ENCODE results near the gene EFEMP2. TPM values are rescaled to one million over a fixed set of nuclear protein-coding genes. Genes with fewer than 3 reads are reported as not detected.

The EFEMP2 gene
- total RNA-seq, 1 donor from 2014 or later = 97.3 TPM

DNA sequence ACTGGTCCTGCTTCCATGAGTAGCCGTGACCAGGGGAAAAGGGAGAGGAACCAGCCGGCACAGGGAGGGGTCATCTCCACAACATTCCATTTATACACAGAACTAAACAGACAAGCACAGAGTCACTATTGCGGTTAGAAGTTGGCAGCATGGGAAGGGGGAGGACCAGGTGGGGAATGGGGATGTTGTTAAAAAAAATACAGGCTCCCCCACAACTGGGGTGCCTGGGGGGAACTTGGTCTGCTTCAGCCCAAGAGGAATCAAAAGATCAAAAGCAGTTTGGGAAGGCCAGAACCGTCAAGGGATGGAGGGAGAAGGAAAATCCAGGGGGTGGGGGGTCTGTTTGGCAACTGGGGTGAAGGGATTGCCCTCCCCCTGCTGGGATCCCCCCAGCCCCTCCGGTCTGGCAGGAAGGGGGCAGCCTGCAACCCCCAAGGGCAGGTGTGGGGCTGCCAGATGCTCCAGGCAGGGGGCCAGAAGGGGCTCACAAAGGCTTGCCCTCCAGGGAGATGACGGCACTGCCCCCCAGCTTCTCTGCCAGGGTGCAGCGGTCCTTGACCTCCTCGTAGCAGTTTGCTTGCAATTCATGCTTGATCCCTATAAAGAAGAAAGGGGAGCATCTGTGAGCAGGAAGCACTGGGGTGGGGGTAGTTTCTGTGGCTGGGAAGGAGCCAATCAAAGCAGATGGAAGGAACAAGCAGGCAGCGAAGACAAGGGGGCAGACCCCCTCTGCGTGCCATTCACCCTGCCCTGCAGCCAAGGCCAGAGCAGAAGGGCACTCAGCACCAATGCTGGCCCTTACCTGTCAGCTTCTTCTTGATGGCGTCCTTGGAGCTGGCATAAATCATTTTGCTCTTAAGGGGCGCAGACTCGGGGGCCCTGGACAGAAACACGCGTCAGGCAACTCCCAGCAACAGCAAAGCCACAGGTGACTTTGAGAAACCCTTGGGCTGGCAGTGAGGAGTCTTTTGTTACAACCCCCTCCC lies 17.5 kb downstream of the EFEMP2 start:
- H3K27ac Mint-ChIP-seq (ENCODE audit: unreplicated experiment) = peak overlapping the region; percentile 96
- peaks cover 72% of the 10 kb centered on the region for H4K20me1 ChIP-seq (ENCODE audit: insufficient read depth, low read length)
- peak overlapping the region; percentile 98 for H3K4me3 ChIP-seq (ENCODE audit: insufficient read depth, low read depth, low read length)
- TF ChIP-seq, protein P1, sequence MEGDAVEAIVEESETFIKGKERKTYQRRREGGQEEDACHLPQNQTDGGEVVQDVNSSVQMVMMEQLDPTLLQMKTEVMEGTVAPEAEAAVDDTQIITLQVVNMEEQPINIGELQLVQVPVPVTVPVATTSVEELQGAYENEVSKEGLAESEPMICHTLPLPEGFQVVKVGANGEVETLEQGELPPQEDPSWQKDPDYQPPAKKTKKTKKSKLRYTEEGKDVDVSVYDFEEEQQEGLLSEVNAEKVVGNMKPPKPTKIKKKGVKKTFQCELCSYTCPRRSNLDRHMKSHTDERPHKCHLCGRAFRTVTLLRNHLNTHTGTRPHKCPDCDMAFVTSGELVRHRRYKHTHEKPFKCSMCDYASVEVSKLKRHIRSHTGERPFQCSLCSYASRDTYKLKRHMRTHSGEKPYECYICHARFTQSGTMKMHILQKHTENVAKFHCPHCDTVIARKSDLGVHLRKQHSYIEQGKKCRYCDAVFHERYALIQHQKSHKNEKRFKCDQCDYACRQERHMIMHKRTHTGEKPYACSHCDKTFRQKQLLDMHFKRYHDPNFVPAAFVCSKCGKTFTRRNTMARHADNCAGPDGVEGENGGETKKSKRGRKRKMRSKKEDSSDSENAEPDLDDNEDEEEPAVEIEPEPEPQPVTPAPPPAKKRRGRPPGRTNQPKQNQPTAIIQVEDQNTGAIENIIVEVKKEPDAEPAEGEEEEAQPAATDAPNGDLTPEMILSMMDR (IDR thresholded peaks at IDR 0.05; ENCODE audit: insufficient read depth, low read depth, low read length) = no peak
- TF ChIP-seq EZH2 (IDR thresholded peaks at IDR 0.05; ENCODE audit: insufficient read depth, low read length) = no peak
- no peak for FAIRE-seq
- H3K27ac ChIP-seq (ENCODE audit: low read depth, low read length) = no peak overlapping the region
- H3K36me3 ChIP-seq (ENCODE audit: insufficient read depth, low read length) = peaks cover 37% of the 10 kb centered on the region
- peaks cover 43% of the 10 kb centered on the region for H3K36me3 Mint-ChIP-seq (ENCODE audit: low read depth, unreplicated experiment)
- H3K4me2 ChIP-seq (ENCODE audit: low read length) = peak overlapping the region; percentile 96
- H3K4me1 ChIP-seq (ENCODE audit: insufficient read depth, low read length) = peaks cover 31% of the 10 kb centered on the region
- DNase-seq (ENCODE audit: low read depth) = no peak
- no peak overlapping the region for H2AFZ ChIP-seq (ENCODE audit: low read depth, low read length)
- no peaks in the 10 kb centered on the region for H3K9me3 Mint-ChIP-seq (ENCODE audit: unreplicated experiment)
- H3K79me2 ChIP-seq (ENCODE audit: insufficient read depth, low read length) = peaks cover 52% of the 10 kb centered on the region
- H3K4me1 Mint-ChIP-seq (ENCODE audit: low read depth, unreplicated experiment) = peaks cover 44% of the 10 kb centered on the region
- peak overlapping the region; percentile 99 for H3K4me3 Mint-ChIP-seq (ENCODE audit: unreplicated experiment)
- no peaks in the 10 kb centered on the region for H3K9me3 ChIP-seq (ENCODE audit: insufficient read depth, low read depth, low read length)
- H3K9ac ChIP-seq (ENCODE audit: low read length) = peak overlapping the region; percentile 86
- no peaks in the 10 kb centered on the region for H3K27me3 Mint-ChIP-seq (ENCODE audit: low read depth, unreplicated experiment)
- no peaks in the 10 kb centered on the region for H3K27me3 ChIP-seq (ENCODE audit: insufficient read depth, low read length)

DNA sequence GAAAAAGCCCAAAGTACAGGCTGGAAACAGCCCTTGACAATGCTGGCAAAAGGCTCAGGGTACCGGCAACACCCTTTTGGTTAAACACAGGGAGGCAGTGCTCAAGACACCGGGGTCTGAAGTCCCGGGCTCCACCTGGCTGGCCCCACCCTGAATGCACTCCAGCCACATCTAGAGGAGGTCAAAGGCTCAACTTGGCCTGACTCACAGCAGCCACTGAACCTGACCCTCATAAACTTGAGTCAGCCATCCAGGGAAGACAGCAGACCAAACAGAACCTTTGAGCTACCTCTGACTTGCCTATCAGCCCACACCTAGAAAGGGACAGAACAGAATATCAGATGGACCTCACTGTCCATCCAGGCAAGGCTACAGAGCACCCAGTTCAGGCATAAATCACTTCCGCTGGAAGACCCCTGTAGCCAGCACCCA lies 18.4 kb downstream of the EFEMP2 start:
- Mint-ChIP-seq H3K36me3 (ENCODE audit: low read depth, unreplicated experiment) (peaks cover 43% of the 10 kb centered on the region), H3K4me1 (ENCODE audit: low read depth, unreplicated experiment) (peaks cover 44% of the 10 kb centered on the region), H3K9me3 (ENCODE audit: unreplicated experiment) (no peaks in the 10 kb centered on the region), H3K4me3 (ENCODE audit: unreplicated experiment) (peak overlapping the region; percentile 82), H3K27ac (ENCODE audit: unreplicated experiment) (peak overlapping the region; percentile 73), H3K27me3 (ENCODE audit: low read depth, unreplicated experiment) (no peaks in the 10 kb centered on the region)
- no peak overlapping the region for H3K27ac ChIP-seq (ENCODE audit: low read depth, low read length)
- H4K20me1 ChIP-seq (ENCODE audit: insufficient read depth, low read length) = peaks cover 72% of the 10 kb centered on the region
- no peak overlapping the region for H3K4me3 ChIP-seq (ENCODE audit: insufficient read depth, low read depth, low read length)
- no peak for FAIRE-seq
- DNase-seq (ENCODE audit: low read depth) = no peak
- no peak overlapping the region for H3K9ac ChIP-seq (ENCODE audit: low read length)
- peaks cover 52% of the 10 kb centered on the region for H3K79me2 ChIP-seq (ENCODE audit: insufficient read depth, low read length)
- no peaks in the 10 kb centered on the region for H3K9me3 ChIP-seq (ENCODE audit: insufficient read depth, low read depth, low read length)
- TF ChIP-seq EZH2 (IDR thresholded peaks at IDR 0.05; ENCODE audit: insufficient read depth, low read length) = no peak
- TF ChIP-seq, protein P1 (IDR thresholded peaks at IDR 0.05; ENCODE audit: insufficient read depth, low read depth, low read length) = no peak
- H2AFZ ChIP-seq (ENCODE audit: low read depth, low read length) = no peak overlapping the region
- H3K4me1 ChIP-seq (ENCODE audit: insufficient read depth, low read length) = peaks cover 22% of the 10 kb centered on the region
- H3K4me2 ChIP-seq (ENCODE audit: low read length) = peak overlapping the region; percentile 96
- H3K27me3 ChIP-seq (ENCODE audit: insufficient read depth, low read length) = no peaks in the 10 kb centered on the region
- peaks cover 37% of the 10 kb centered on the region for H3K36me3 ChIP-seq (ENCODE audit: insufficient read depth, low read length)
